ENCODE measurements around the gene PKNOX2. TPM values are rescaled to one million over a fixed set of nuclear protein-coding genes. Genes with fewer than 3 reads are reported as not detected.

The PKNOX2 gene
- total RNA-seq, 1 donor from 2014 or later = 8.7 TPM

DNA sequence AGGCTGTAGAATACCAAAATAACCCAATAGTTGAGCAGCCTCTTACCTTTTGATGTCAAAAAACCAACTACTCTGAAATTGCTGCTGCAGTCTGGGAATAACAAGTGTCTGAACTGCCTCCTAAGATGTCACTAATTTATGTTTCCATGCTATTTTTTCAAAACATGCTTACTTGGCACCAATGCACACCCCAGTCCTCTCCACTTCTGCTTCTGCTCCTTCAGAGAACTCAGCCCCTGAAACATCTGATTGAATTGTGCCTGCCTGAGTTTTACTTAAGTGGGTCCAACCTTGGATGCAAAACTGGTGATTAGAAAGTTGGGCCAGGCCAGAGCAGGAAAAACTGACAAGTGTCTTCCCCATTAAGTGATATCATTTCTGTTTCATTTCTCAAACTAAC lies 28.6 kb upstream of the PKNOX2 start:
- Mint-ChIP-seq H3K4me1 (ENCODE audit: low read depth, unreplicated experiment) (peaks cover 7% of the 10 kb centered on the region), H3K9me3 (ENCODE audit: unreplicated experiment) (no peaks in the 10 kb centered on the region)

DNA sequence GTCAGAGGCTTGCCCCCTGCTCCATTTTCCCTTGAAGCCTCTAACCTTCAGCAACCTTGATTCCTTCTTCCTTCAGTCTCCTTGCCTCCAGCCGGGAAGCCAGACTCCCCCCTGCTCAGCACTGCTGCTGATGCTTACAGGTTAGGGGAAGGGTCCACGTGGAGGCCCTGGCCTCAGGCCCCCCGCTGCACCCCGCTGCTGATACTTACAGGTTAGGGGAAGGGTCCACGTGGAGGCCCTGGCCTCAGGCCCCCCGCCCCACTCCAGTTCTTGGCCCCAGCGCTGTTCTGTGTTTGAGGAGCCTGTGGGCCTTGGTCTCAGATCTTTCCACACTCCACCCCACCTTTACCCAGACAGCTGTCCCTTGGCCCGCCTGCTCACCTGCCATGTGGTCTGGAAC lies 25.6 kb upstream of the PKNOX2 start:
- Mint-ChIP-seq H3K36me3 (ENCODE audit: unreplicated experiment) (no peaks in the 10 kb centered on the region), H3K4me3 (ENCODE audit: unreplicated experiment) (no peak overlapping the region), H3K27me3 (ENCODE audit: unreplicated experiment) (peaks cover 12% of the 10 kb centered on the region), H3K9me3 (ENCODE audit: unreplicated experiment) (peaks cover 3% of the 10 kb centered on the region), H3K27ac (ENCODE audit: unreplicated experiment) (no peak overlapping the region), H3K4me1 (ENCODE audit: low read depth, unreplicated experiment) (peaks cover 12% of the 10 kb centered on the region)
- TF ChIP-seq, protein P1, sequence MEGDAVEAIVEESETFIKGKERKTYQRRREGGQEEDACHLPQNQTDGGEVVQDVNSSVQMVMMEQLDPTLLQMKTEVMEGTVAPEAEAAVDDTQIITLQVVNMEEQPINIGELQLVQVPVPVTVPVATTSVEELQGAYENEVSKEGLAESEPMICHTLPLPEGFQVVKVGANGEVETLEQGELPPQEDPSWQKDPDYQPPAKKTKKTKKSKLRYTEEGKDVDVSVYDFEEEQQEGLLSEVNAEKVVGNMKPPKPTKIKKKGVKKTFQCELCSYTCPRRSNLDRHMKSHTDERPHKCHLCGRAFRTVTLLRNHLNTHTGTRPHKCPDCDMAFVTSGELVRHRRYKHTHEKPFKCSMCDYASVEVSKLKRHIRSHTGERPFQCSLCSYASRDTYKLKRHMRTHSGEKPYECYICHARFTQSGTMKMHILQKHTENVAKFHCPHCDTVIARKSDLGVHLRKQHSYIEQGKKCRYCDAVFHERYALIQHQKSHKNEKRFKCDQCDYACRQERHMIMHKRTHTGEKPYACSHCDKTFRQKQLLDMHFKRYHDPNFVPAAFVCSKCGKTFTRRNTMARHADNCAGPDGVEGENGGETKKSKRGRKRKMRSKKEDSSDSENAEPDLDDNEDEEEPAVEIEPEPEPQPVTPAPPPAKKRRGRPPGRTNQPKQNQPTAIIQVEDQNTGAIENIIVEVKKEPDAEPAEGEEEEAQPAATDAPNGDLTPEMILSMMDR (IDR thresholded peaks at IDR 0.05; ENCODE audit: partially characterized antibody, unreplicated experiment) = no peak
- DNase-seq = no peak

More for the DNA sequence above, 28.6 kb upstream of the PKNOX2 start:
- H3K36me3 Mint-ChIP-seq (ENCODE audit: unreplicated experiment) = no peaks in the 10 kb centered on the region
- no peak overlapping the region for H3K4me3 Mint-ChIP-seq (ENCODE audit: unreplicated experiment)
- TF ChIP-seq, protein P1 (IDR thresholded peaks at IDR 0.05; ENCODE audit: partially characterized antibody, unreplicated experiment) = no peak
- H3K27ac Mint-ChIP-seq (ENCODE audit: unreplicated experiment) = no peak overlapping the region
- no peak for DNase-seq
- peaks cover 10% of the 10 kb centered on the region for H3K27me3 Mint-ChIP-seq (ENCODE audit: unreplicated experiment)

DNA sequence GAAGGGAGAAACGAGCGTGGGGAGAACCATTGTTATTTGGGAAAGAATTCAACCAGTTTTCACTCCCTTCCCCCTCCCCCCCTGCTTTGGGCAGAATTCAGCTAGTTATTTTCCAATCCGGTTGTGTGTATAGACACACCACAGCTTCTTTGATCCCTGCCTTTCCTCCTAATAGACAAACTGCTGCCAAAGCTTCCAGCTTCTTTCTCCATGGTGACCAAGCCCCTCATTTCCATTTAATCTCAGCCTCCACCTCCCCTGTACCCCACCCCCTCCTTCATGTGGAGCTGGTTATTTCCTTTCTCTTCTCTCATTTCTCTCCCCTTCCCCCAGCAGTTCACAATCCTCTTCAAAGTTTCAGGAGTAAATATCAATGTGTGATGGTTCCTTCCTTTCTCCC lies 24.8 kb upstream of the PKNOX2 start:
- Mint-ChIP-seq H3K36me3 (ENCODE audit: unreplicated experiment) (no peaks in the 10 kb centered on the region), H3K4me3 (ENCODE audit: unreplicated experiment) (no peak overlapping the region), H3K9me3 (ENCODE audit: unreplicated experiment) (peaks cover 4% of the 10 kb centered on the region), H3K4me1 (ENCODE audit: low read depth, unreplicated experiment) (peaks cover 12% of the 10 kb centered on the region), H3K27ac (ENCODE audit: unreplicated experiment) (no peak overlapping the region), H3K27me3 (ENCODE audit: unreplicated experiment) (peaks cover 15% of the 10 kb centered on the region)
- DNase-seq = no peak
- TF ChIP-seq, protein P1 (IDR thresholded peaks at IDR 0.05; ENCODE audit: partially characterized antibody, unreplicated experiment) = no peak

DNA sequence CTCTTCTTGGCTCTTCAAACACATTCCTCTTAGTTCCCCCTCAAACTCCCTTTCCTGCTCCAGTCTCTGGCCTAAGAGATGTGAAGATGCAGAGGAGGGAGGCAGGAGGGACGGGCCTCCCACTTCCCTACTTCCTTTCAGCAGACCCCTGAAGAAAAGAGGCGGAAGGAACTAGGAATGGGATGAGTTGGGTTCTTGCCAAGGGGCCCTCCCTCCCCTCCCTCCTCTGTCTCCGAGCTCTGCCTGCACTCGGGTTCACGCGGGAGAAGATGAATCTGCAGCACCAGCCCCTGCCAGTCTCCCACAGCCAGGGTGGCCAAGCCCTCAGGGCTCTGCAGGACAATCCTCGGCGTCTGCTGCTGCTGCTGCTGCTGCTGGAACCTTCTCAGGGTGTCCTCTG lies 24.3 kb upstream of the PKNOX2 start:
- Mint-ChIP-seq H3K27me3 (ENCODE audit: unreplicated experiment) (peaks cover 15% of the 10 kb centered on the region), H3K36me3 (ENCODE audit: unreplicated experiment) (no peaks in the 10 kb centered on the region), H3K27ac (ENCODE audit: unreplicated experiment) (no peak overlapping the region), H3K4me3 (ENCODE audit: unreplicated experiment) (no peak overlapping the region), H3K4me1 (ENCODE audit: low read depth, unreplicated experiment) (peaks cover 12% of the 10 kb centered on the region), H3K9me3 (ENCODE audit: unreplicated experiment) (peaks cover 4% of the 10 kb centered on the region)
- TF ChIP-seq, protein P1 (IDR thresholded peaks at IDR 0.05; ENCODE audit: partially characterized antibody, unreplicated experiment) = no peak
- DNase-seq = no peak

DNA sequence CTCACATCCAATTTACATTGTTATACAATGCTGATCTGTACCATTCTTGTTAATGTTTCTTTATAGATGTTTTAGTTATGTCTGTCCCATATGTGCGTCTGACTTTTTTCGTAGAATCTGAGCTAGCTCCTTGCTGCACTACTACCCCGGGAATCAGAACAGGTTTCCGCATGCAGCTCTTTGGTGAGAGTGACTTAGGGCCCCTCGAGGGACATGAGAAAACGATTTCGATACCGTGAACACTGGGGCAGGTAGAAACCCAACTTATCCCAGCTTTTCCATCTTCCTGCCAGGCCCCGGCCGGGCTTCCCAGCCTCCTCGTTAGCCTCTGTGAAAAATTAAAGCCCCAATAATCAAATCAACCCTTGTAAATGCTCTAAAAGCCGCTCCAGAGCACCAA lies 23.4 kb upstream of the PKNOX2 start:
- TF ChIP-seq, protein P1 (IDR thresholded peaks at IDR 0.05; ENCODE audit: partially characterized antibody, unreplicated experiment) = no peak
- DNase-seq = no peak
- no peak overlapping the region for H3K4me3 Mint-ChIP-seq (ENCODE audit: unreplicated experiment)
- peaks cover 4% of the 10 kb centered on the region for H3K9me3 Mint-ChIP-seq (ENCODE audit: unreplicated experiment)
- H3K27me3 Mint-ChIP-seq (ENCODE audit: unreplicated experiment) = peaks cover 15% of the 10 kb centered on the region
- H3K4me1 Mint-ChIP-seq (ENCODE audit: low read depth, unreplicated experiment) = peaks cover 12% of the 10 kb centered on the region
- no peaks in the 10 kb centered on the region for H3K36me3 Mint-ChIP-seq (ENCODE audit: unreplicated experiment)
- H3K27ac Mint-ChIP-seq (ENCODE audit: unreplicated experiment) = no peak overlapping the region

Measured in glutamatergic neuron (in vitro differentiated cells).